Mesenchymal stem cell (in vitro differentiated cells and primary cell): ENCODE measurements around the gene MVK.

ENCODE experiments used
- DNase-seq: peaks from one replicate; pipeline ENCODE4 v3.0.0-alpha.2; 2013
- H2AFZ ChIP-seq: one replicate; pipeline ENCODE4 v1.6.1; 2013; ENCODE audit warnings: low read depth, mild to moderate bottlenecking, control low read depth, inconsistent platforms, low read length, moderate library complexity
- H2AK5ac ChIP-seq: 2 replicates; pipeline ENCODE4 v1.6.1; 2013; ENCODE audit warnings: low read length, moderate library complexity, mild to moderate bottlenecking, inconsistent platforms; ENCODE audit not compliant: severe bottlenecking
- H2BK120ac ChIP-seq: one replicate; pipeline ENCODE4 v1.6.1; 2013; ENCODE audit warnings: low read depth, mild to moderate bottlenecking, inconsistent platforms, low read length, moderate library complexity
- H2BK12ac ChIP-seq, 2 experiments: one replicate each; pipeline ENCODE4 v1.6.1; 2013; ENCODE audit warnings: inconsistent platforms in 2 of 2, low read length in 2 of 2, mild to moderate bottlenecking in 2 of 2, moderate library complexity in 2 of 2, control low read depth in 1 of 2
- H2BK15ac ChIP-seq: one replicate; pipeline ENCODE4 v1.6.1; 2013; ENCODE audit warnings: mild to moderate bottlenecking, low read depth, inconsistent platforms; ENCODE audit not compliant: poor library complexity, severe bottlenecking
- H2BK5ac ChIP-seq: 2 replicates; pipeline ENCODE4 v1.6.1; 2013; ENCODE audit warnings: low read depth, mild to moderate bottlenecking, low read length, control low read depth, inconsistent platforms; ENCODE audit not compliant: poor library complexity, severe bottlenecking
- H3K14ac ChIP-seq, 2 experiments: one replicate each; pipeline ENCODE4 v1.6.1; 2013; ENCODE audit warnings: inconsistent platforms in 2 of 2, low read length in 2 of 2, control low read depth in 1 of 2, mild to moderate bottlenecking in 1 of 2, moderate library complexity in 1 of 2
- H3K18ac ChIP-seq, 2 experiments: one replicate each; pipeline ENCODE4 v1.6.1; 2013; ENCODE audit warnings: inconsistent platforms in 2 of 2, low read length in 2 of 2, control low read depth in 1 of 2, low read depth in 1 of 2, mild to moderate bottlenecking in 1 of 2
- H3K23ac ChIP-seq, 2 experiments: one replicate each; pipeline ENCODE4 v1.6.1; 2013; ENCODE audit warnings: inconsistent platforms in 2 of 2, low read length in 2 of 2, mild to moderate bottlenecking in 2 of 2, moderate library complexity in 2 of 2, control low read depth in 1 of 2
- H3K27ac ChIP-seq: 2 replicates; pipeline ENCODE4 v1.5.1; 2013; ENCODE audit warnings: mild to moderate bottlenecking, moderate library complexity, low read length, control low read depth, inconsistent platforms; ENCODE audit not compliant: poor library complexity, severe bottlenecking
- H3K27me3 ChIP-seq, 2 experiments: 2 replicates each; pipeline versions ENCODE4 v1.6.1 to v1.7.0; 2013; ENCODE audit warnings: low read length in 2 of 2, mild to moderate bottlenecking in 2 of 2, moderate library complexity in 2 of 2, control low read depth in 1 of 2, inconsistent platforms in 1 of 2; ENCODE audit not compliant: control insufficient read depth in 1 of 2, insufficient read depth in 1 of 2
- H3K36me3 ChIP-seq, 2 experiments: 2 replicates each; pipeline versions ENCODE4 v1.6.1 to v1.7.0; 2013; ENCODE audit warnings: low read length in 2 of 2, control low read depth in 1 of 2, inconsistent platforms in 1 of 2, low read depth in 1 of 2, mild to moderate bottlenecking in 1 of 2; ENCODE audit not compliant: insufficient read depth in 2 of 2, control insufficient read depth in 1 of 2
- H3K4ac ChIP-seq, 2 experiments: one replicate each; pipeline ENCODE4 v1.6.1; 2013; ENCODE audit warnings: inconsistent platforms in 2 of 2, low read length in 2 of 2, mild to moderate bottlenecking in 2 of 2, moderate library complexity in 2 of 2, control low read depth in 1 of 2, low read depth in 1 of 2
- H3K4me1 ChIP-seq: 2 replicates; pipeline ENCODE4 v1.6.1; 2013; ENCODE audit warnings: low read depth, low read length, control low read depth; ENCODE audit not compliant: control insufficient read depth, insufficient read depth
- H3K4me2 ChIP-seq: 2 replicates; pipeline ENCODE4 v1.6.1; 2013; ENCODE audit warnings: low read length, mild to moderate bottlenecking, inconsistent platforms; ENCODE audit not compliant: poor library complexity, severe bottlenecking
- H3K4me3 ChIP-seq, 2 experiments: 2 replicates each; pipeline versions ENCODE4 v1.5.1 to v1.7.0; 2013; ENCODE audit warnings: low read length in 2 of 2, mild to moderate bottlenecking in 2 of 2, control low read depth in 1 of 2, low read depth in 1 of 2; ENCODE audit not compliant: insufficient read depth in 1 of 2
- H3K79me1 ChIP-seq: replicated peaks from 2 replicates; pipeline ENCODE4 v1.6.1; 2013; ENCODE audit warnings: mild to moderate bottlenecking, control low read depth, low read length, inconsistent platforms; ENCODE audit not compliant: poor library complexity, severe bottlenecking
- H3K9ac ChIP-seq: 2 replicates; pipeline ENCODE4 v1.7.0; 2013; ENCODE audit warnings: mild to moderate bottlenecking, low read length, moderate library complexity
- H3K9me3 ChIP-seq: 2 replicates; pipeline ENCODE4 v1.7.0; 2013; ENCODE audit warnings: mild to moderate bottlenecking, low read length; ENCODE audit not compliant: control insufficient read depth
- H4K8ac ChIP-seq: one replicate; pipeline ENCODE4 v1.6.1; 2013; ENCODE audit warnings: inconsistent platforms, mild to moderate bottlenecking, low read length, moderate library complexity
- H4K91ac ChIP-seq: one replicate; pipeline ENCODE4 v1.6.1; 2013; ENCODE audit warnings: mild to moderate bottlenecking, low read length, inconsistent platforms
- WGBS: methylation state at CpG from one replicate; pipeline ENCODE4 v1.1.7; 2013; ENCODE audit warnings: mixed read lengths; 5-methylcytosine and 5-hydroxymethylcytosine counted together

MVK gene

GRCh38 chr12:109631302-109631701, 57.7 kb downstream of the MVK start:
- Histone ChIP-seq H3K4ac (no peak overlapping the region), H3K79me1 (no peaks in the 10 kb centered on the region), H2BK15ac (no peak overlapping the region), H3K4me1 (no peaks in the 10 kb centered on the region), H2BK12ac (no peak overlapping the region), H2AFZ (no peak overlapping the region), H3K4me2 (no peak overlapping the region), H3K14ac (no peak overlapping the region), H3K9me3 (no peaks in the 10 kb centered on the region), H2AK5ac (no peak overlapping the region), H3K9ac (no peak overlapping the region), H2BK120ac (no peak overlapping the region), H3K36me3 (no peaks in the 10 kb centered on the region), H3K4me3 (no peak overlapping the region), H3K18ac (no peak overlapping the region), H3K27ac (no peak overlapping the region), H4K8ac (no peak overlapping the region), H4K91ac (no peak overlapping the region), H2BK5ac (no peak overlapping the region), H3K27me3 (peaks cover 18 to 69% of the 10 kb centered on the region in 2 experiments), H3K23ac (no peak overlapping the region)
- 60% methylated on average over 1 of the region's 5 CpGs for WGBS
- no peak for DNase-seq

DNA sequence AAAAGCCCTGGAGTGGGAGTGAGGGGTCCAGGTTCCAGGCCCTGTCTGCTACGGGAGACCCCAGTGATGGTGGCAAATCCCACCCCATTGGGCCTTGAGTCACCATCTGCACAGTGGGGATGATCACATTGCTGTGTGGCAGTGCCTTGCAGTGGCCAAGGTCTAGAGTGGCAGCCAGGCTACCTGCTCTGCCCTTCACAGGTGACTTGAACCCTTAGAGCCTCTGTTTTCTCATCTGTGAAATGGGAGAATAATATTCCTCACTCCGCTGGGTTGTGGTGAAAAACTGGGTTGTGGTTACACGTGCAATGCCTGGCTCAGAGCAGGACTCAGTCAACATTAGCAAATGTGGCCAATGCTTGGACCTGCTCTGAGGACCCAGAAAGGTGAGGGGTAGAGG, 58.2 kb downstream of the MVK start:
- Histone ChIP-seq H3K4ac (no peak overlapping the region), H3K23ac (no peak overlapping the region), H3K18ac (no peak overlapping the region), H2AK5ac (no peak overlapping the region), H2AFZ (no peak overlapping the region), H2BK5ac (no peak overlapping the region), H3K9ac (no peak overlapping the region), H3K4me2 (no peak overlapping the region), H3K4me1 (no peaks in the 10 kb centered on the region), H2BK12ac (no peak overlapping the region), H3K9me3 (no peaks in the 10 kb centered on the region), H3K4me3 (no peak overlapping the region), H3K79me1 (no peaks in the 10 kb centered on the region), H4K91ac (no peak overlapping the region), H3K36me3 (no peaks in the 10 kb centered on the region), H3K27ac (no peak overlapping the region), H2BK120ac (no peak overlapping the region), H3K14ac (no peak overlapping the region), H3K27me3 (peaks cover 18 to 69% of the 10 kb centered on the region in 2 experiments), H2BK15ac (no peak overlapping the region), H4K8ac (no peak overlapping the region)
- 86% methylated on average over 3 of the region's 3 CpGs for WGBS
- no peak for DNase-seq

DNA sequence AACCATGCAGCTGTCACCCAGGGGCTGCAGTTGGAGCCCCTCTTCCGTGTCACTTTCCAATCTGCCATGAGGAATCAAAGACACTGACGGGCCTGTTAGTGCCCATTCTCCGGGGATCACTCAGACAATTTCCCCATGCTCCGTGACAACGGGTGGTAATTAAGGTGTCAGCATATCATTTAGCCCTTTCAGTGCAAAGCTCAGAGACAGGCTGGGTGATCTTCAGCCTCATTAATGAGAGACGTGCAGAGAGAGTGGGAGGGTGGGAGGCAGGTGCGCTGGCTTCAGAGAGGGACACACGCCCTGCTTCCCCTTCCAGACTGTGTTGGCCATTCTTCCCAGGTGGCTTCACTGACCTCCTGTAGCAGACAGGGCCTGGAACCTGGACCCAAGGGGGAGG, 58.7 kb downstream of the MVK start:
- no peaks in the 10 kb centered on the region for H3K36me3 ChIP-seq
- H3K23ac ChIP-seq = no peak overlapping the region
- H3K4ac ChIP-seq = no peak overlapping the region
- H2BK15ac ChIP-seq = no peak overlapping the region
- H3K27me3 ChIP-seq = peaks cover 24 to 70% of the 10 kb centered on the region in 2 experiments
- no peak overlapping the region for H2AK5ac ChIP-seq
- H3K9me3 ChIP-seq = no peaks in the 10 kb centered on the region
- no peak overlapping the region for H3K27ac ChIP-seq
- H3K79me1 ChIP-seq = no peaks in the 10 kb centered on the region
- H2BK5ac ChIP-seq = no peak overlapping the region
- H4K8ac ChIP-seq = no peak overlapping the region
- H3K14ac ChIP-seq = no peak overlapping the region
- no peak overlapping the region for H3K4me3 ChIP-seq
- no peak overlapping the region for H2BK120ac ChIP-seq
- no peak overlapping the region for H2BK12ac ChIP-seq
- DNase-seq = no peak
- no peak overlapping the region for H3K4me2 ChIP-seq
- H2AFZ ChIP-seq = no peak overlapping the region
- no peak overlapping the region for H3K18ac ChIP-seq
- no peak overlapping the region for H4K91ac ChIP-seq
- no peak overlapping the region for H3K9ac ChIP-seq
- H3K4me1 ChIP-seq = no peaks in the 10 kb centered on the region
- 75% methylated on average over 8 of the region's 8 CpGs for WGBS

GRCh38 chr12:109635717-109636116, 62.1 kb downstream of the MVK start:
- no peak overlapping the region for H3K4me2 ChIP-seq
- no peak overlapping the region for H4K8ac ChIP-seq
- no peak overlapping the region for H3K14ac ChIP-seq
- no peak overlapping the region for H3K4ac ChIP-seq
- H3K36me3 ChIP-seq = no peaks in the 10 kb centered on the region
- no peak overlapping the region for H2BK5ac ChIP-seq
- no peak overlapping the region for H2BK12ac ChIP-seq
- no peak overlapping the region for H2BK15ac ChIP-seq
- H3K4me1 ChIP-seq = no peaks in the 10 kb centered on the region
- no peak overlapping the region for H4K91ac ChIP-seq
- no peak overlapping the region for H3K9ac ChIP-seq
- no peaks in the 10 kb centered on the region for H3K79me1 ChIP-seq
- DNase-seq = no peak
- no peak overlapping the region for H3K27ac ChIP-seq
- no peak overlapping the region for H3K4me3 ChIP-seq
- H3K27me3 ChIP-seq = peaks cover 33 to 60% of the 10 kb centered on the region in 2 experiments
- no peaks in the 10 kb centered on the region for H3K9me3 ChIP-seq
- H2BK120ac ChIP-seq = no peak overlapping the region
- no peak overlapping the region for H2AFZ ChIP-seq
- no peak overlapping the region for H2AK5ac ChIP-seq
- WGBS = 87% methylated on average over 3 of the region's 3 CpGs
- no peak overlapping the region for H3K18ac ChIP-seq
- H3K23ac ChIP-seq = no peak overlapping the region
